ENCODE results near the gene ACTR3C. TPM values are rescaled to one million over a fixed set of nuclear protein-coding genes. Genes with fewer than 3 reads are reported as not detected.

Gene ACTR3C
- total and polyA plus RNA-seq, 8 donors, result 2.3 to 68.7 (median 9.7) TPM

DNA sequence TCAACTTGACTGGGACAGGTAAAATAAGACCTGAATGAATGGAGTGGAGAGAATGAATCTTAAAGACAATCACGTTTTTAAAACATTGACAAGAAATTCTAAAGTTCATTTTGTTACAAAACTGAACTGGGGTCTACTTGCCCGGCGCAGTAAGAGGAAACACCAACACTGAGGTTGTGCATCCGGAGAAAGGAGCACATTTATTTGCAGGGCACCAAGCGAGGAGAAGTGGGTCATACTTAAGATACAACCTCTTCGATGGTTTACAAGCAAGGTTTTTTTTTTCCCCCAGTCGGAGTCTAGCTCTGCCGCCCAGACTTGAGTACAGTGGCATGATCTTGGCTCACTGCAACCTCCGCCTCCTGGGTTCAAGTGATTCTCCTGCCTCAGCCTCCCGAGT, 41.8 kb upstream of the ACTR3C start:
- no peaks in the 10 kb centered on the region for H3K9me3 ChIP-seq
- H3K4me3 ChIP-seq, result no peak overlapping the region
- TF ChIP-seq, protein P1, sequence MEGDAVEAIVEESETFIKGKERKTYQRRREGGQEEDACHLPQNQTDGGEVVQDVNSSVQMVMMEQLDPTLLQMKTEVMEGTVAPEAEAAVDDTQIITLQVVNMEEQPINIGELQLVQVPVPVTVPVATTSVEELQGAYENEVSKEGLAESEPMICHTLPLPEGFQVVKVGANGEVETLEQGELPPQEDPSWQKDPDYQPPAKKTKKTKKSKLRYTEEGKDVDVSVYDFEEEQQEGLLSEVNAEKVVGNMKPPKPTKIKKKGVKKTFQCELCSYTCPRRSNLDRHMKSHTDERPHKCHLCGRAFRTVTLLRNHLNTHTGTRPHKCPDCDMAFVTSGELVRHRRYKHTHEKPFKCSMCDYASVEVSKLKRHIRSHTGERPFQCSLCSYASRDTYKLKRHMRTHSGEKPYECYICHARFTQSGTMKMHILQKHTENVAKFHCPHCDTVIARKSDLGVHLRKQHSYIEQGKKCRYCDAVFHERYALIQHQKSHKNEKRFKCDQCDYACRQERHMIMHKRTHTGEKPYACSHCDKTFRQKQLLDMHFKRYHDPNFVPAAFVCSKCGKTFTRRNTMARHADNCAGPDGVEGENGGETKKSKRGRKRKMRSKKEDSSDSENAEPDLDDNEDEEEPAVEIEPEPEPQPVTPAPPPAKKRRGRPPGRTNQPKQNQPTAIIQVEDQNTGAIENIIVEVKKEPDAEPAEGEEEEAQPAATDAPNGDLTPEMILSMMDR (IDR thresholded peaks at IDR 0.05), result no peak
- no peak for TF ChIP-seq EP300 (IDR thresholded peaks at IDR 0.05)
- no peak for TF ChIP-seq POLR2AphosphoS5 (IDR thresholded peaks at IDR 0.05)
- TF ChIP-seq POLR2A (IDR thresholded peaks at IDR 0.05), result no peak
- peaks cover 18 to 34% (median 22%) of the 10 kb centered on the region in 4 donors for H3K4me1 ChIP-seq
- no peaks in the 10 kb centered on the region for H3K27me3 ChIP-seq
- H3K36me3 ChIP-seq, result no peaks in the 10 kb centered on the region
- intact Hi-C loops (cut with DNase I; ENCODE audit: low total_unique reads), result loop anchor here (10.0 kb wide), 1 partner anchor 50 kb away; no protein-coding TSS in a partner anchor
- 86 to 95% (median 92%) methylated on average over 10 of the region's 10 CpGs for WGBS, 5 donors
- no peak for DNase-seq
- H3K27ac ChIP-seq, result no peak overlapping the region

DNA sequence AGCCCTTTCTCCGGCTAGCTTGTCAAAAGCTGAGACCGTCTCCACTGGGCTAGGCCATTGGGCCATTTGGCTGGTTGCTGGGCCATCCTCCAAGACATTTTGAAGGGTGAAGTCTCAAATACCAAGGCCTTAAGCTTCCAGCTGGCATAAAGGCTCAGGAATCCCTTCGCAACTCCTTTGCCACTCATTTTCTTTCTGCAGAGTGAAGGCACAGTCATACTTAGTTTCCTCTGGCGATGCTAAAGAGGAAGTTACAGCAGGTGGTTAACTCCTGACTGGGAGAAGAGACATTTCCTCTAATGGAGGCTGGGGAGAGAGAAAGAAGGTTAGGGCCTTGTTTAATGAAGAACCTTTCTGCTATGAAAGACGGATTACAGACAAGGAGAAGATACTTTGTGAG, 40.5 kb upstream of the ACTR3C start:
- intact Hi-C loops (cut with DNase I; ENCODE audit: low total_unique reads), result loop anchor here (10.0 kb wide), 1 partner anchor 51 kb away; no protein-coding TSS in a partner anchor
- Histone ChIP-seq H3K4me1 (peaks cover 9 to 23% (median 12%) of the 10 kb centered on the region in 4 donors), H3K27me3 (no peaks in the 10 kb centered on the region), H3K36me3 (no peaks in the 10 kb centered on the region), H3K4me3 (no peak overlapping the region), H3K27ac (no peak overlapping the region), H3K9me3 (no peaks in the 10 kb centered on the region)
- WGBS, 5 donors, result 73 to 85% (median 85%) methylated on average over 5 of the region's 5 CpGs
- DNase-seq, result peak in 1 of 2 donors; percentile 27
- TF ChIP-seq POLR2A (IDR thresholded peaks at IDR 0.05) (no peak), POLR2AphosphoS5 (IDR thresholded peaks at IDR 0.05) (no peak), EP300 (IDR thresholded peaks at IDR 0.05) (no peak)
- TF ChIP-seq, protein P1 (IDR thresholded peaks at IDR 0.05), result no peak

DNA sequence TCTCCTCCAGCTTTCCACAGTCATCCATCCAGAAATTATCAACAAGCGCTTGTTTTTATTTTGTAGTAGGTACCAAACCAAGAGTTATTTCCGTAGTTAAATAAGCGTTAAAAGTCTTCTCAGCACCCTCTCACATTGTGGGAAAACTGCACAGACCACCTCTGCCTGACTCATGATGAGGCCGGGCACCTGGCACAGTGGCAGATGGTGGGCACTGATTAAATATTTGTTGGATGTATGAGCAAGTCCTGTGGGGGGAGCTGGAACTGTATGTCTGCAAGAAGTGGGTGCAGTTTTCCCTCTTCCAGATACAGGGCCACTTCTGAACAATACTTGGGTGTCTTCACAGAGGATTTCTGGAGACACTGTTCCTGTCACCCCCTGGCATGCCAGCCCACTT, 40.0 kb upstream of the ACTR3C start:
- TF ChIP-seq, protein P1 (IDR thresholded peaks at IDR 0.05), result no peak
- TF ChIP-seq EP300 (IDR thresholded peaks at IDR 0.05), result no peak
- TF ChIP-seq POLR2A (IDR thresholded peaks at IDR 0.05), result no peak
- TF ChIP-seq POLR2AphosphoS5 (IDR thresholded peaks at IDR 0.05), result no peak
- Histone ChIP-seq H3K4me3 (no peak overlapping the region), H3K36me3 (no peaks in the 10 kb centered on the region), H3K4me1 (peaks cover 9 to 23% (median 12%) of the 10 kb centered on the region in 4 donors), H3K27me3 (no peaks in the 10 kb centered on the region), H3K9me3 (no peaks in the 10 kb centered on the region), H3K27ac (no peak overlapping the region)
- intact Hi-C loops (cut with DNase I; ENCODE audit: low total_unique reads), result loop anchor here (10.0 kb wide), 1 partner anchor 51 kb away; no protein-coding TSS in a partner anchor
- WGBS, 5 donors, result 75 to 90% (median 84%) methylated on average over 4 of the region's 4 CpGs
- DNase-seq, result peak in 1 of 2 donors; percentile 16

DNA sequence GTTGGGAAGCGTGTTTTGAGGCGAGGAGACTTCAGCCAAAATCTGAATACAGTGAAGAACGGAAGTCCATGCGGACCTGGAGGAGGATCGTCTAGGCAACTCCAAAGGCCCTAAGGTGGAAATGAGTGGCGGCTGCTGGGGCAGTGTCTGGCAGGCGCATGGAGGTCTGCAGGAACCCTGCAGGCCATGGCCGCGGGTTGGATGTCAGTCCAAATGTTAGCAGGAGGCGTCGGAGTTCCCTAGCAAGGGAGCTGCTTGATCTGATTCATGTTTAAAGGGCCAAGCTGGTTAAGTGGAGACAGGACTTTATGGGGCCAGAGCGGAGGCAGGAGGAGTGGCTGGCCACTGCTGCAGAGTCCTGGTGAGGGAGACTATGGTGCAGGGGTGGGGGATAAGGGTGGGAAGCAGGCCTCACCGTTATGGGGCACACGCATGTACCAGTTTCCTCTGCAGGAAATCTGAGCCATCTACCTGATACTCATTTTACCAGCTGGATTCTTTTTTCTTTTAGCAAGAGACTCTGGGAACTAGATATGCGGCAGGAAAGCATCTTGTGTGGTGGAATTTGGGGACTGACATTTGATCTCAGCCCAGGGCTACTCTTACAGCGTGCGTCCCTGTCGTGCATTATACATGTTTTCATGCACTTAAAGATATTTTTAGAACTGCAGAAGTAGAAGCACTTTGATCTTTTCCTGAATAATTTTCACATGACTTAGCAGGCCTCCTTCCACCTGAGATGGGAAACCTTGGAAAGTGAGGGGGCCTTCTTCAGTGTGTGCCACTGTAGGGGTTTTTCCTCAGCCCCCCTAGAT, 38.7 kb upstream of the ACTR3C start:
- intact Hi-C loops (cut with DNase I; ENCODE audit: low total_unique reads), result loop anchor here (10.0 kb wide), 1 partner anchor 53 kb away; no protein-coding TSS in a partner anchor

More for the DNA sequence above, 38.7 kb upstream of the ACTR3C start:
- H3K9me3 ChIP-seq, result no peaks in the 10 kb centered on the region
- no peak overlapping the region for H3K4me3 ChIP-seq
- peaks cover 0 to 19% (median 4%) of the 10 kb centered on the region in 4 donors for H3K4me1 ChIP-seq
- WGBS, 5 donors, result 78 to 90% (median 87%) methylated on average over 18 of the region's 18 CpGs
- no peaks in the 10 kb centered on the region for H3K27me3 ChIP-seq
- DNase-seq, result peak in 1 of 2 donors; percentile 3
- H3K36me3 ChIP-seq, result no peaks in the 10 kb centered on the region
- no peak for TF ChIP-seq POLR2A (IDR thresholded peaks at IDR 0.05)
- TF ChIP-seq EP300 (IDR thresholded peaks at IDR 0.05), result no peak
- TF ChIP-seq, protein P1 (IDR thresholded peaks at IDR 0.05), result no peak
- no peak for TF ChIP-seq POLR2AphosphoS5 (IDR thresholded peaks at IDR 0.05)
- no peak overlapping the region for H3K27ac ChIP-seq

Data from stomach (tissue), 9 donors.